Measurements from ENCODE around the gene AIF1L. TPM values are rescaled to one million over a fixed set of nuclear protein-coding genes. Genes with fewer than 3 reads are reported as not detected.

AIF1L gene
- total RNA-seq, 3 donors from 2014 or later, result 12.5 to 33.8 (median 22.5) TPM

GRCh38 chr9:131117762-131118145 lies 21.4 kb downstream of the AIF1L start:
- Histone ChIP-seq H3K9me3 (no peaks in the 10 kb centered on the region), H3K27me3 (no peaks in the 10 kb centered on the region), H3K4me3 (no peak overlapping the region), H3K4me1 (no peaks in the 10 kb centered on the region), H3K27ac (peak overlapping the region in 1 of 2 donors; percentile 52), H3K36me3 (no peaks in the 10 kb centered on the region)
- no peak for TF ChIP-seq POLR2A (IDR thresholded peaks at IDR 0.05)
- TF ChIP-seq CTCF (IDR thresholded peaks at IDR 0.05), result no peak
- no peak for TF ChIP-seq POLR2AphosphoS5 (IDR thresholded peaks at IDR 0.05)
- no peak for DNase-seq (ENCODE audit: low spot score in 2 of 2)
- intact Hi-C loops (cut with DNase I; ENCODE audit: low total_unique reads), result no loop called here

GRCh38 chr9:131119600-131119999 lies 23.3 kb downstream of the AIF1L start:
- H3K9me3 ChIP-seq, result no peaks in the 10 kb centered on the region
- intact Hi-C loops (cut with DNase I; ENCODE audit: low total_unique reads), result no loop called here
- TF ChIP-seq POLR2AphosphoS5 (IDR thresholded peaks at IDR 0.05), result no peak
- no peak for TF ChIP-seq CTCF (IDR thresholded peaks at IDR 0.05)
- no peak for TF ChIP-seq POLR2A (IDR thresholded peaks at IDR 0.05)
- H3K36me3 ChIP-seq, result no peaks in the 10 kb centered on the region
- peaks cover 0 to 3% of the 10 kb centered on the region in 2 donors for H3K4me1 ChIP-seq
- no peak overlapping the region for H3K4me3 ChIP-seq
- DNase-seq (ENCODE audit: low spot score in 2 of 2), result no peak
- no peak overlapping the region for H3K27ac ChIP-seq
- no peaks in the 10 kb centered on the region for H3K27me3 ChIP-seq

- intact Hi-C loops (cut with DNase I; ENCODE audit: low total_unique reads), result no loop called here
- DNase-seq (ENCODE audit: low spot score in 2 of 2), result peak in 1 of 2 donors; percentile 14
- Histone ChIP-seq H3K4me3 (no peak overlapping the region), H3K36me3 (no peaks in the 10 kb centered on the region), H3K27me3 (no peaks in the 10 kb centered on the region), H3K4me1 (peaks cover 0 to 3% of the 10 kb centered on the region in 2 donors), H3K27ac (no peak overlapping the region), H3K9me3 (no peaks in the 10 kb centered on the region)
- TF ChIP-seq CTCF (IDR thresholded peaks at IDR 0.05) (no peak), POLR2A (IDR thresholded peaks at IDR 0.05) (no peak), POLR2AphosphoS5 (IDR thresholded peaks at IDR 0.05) (no peak)
Measured at GRCh38 chr9:131120620-131121228, 24.4 kb downstream of the AIF1L start.

- H3K36me3 ChIP-seq, result no peaks in the 10 kb centered on the region
- no peak overlapping the region for H3K4me3 ChIP-seq
- DNase-seq (ENCODE audit: low spot score in 2 of 2), result no peak
- TF ChIP-seq POLR2AphosphoS5 (IDR thresholded peaks at IDR 0.05), result no peak
- TF ChIP-seq POLR2A (IDR thresholded peaks at IDR 0.05), result no peak
- TF ChIP-seq CTCF (IDR thresholded peaks at IDR 0.05), result no peak
- peaks cover 3% of the 10 kb centered on the region in 2 donors for H3K4me1 ChIP-seq
- intact Hi-C loops (cut with DNase I; ENCODE audit: low total_unique reads), result no loop called here
- no peaks in the 10 kb centered on the region for H3K27me3 ChIP-seq
- no peaks in the 10 kb centered on the region for H3K9me3 ChIP-seq
- no peak overlapping the region for H3K27ac ChIP-seq
Measured at GRCh38 chr9:131121346-131121745, 25.0 kb downstream of the AIF1L start.

- no peak for TF ChIP-seq POLR2A (IDR thresholded peaks at IDR 0.05)
- TF ChIP-seq CTCF (IDR thresholded peaks at IDR 0.05), result no peak
- peak in 1 of 2 donors; percentile 13 for DNase-seq (ENCODE audit: low spot score in 2 of 2)
- no peak overlapping the region for H3K4me3 ChIP-seq
- H3K36me3 ChIP-seq, result no peaks in the 10 kb centered on the region
- no peaks in the 10 kb centered on the region for H3K9me3 ChIP-seq
- no peak overlapping the region for H3K27ac ChIP-seq
- H3K4me1 ChIP-seq, result peaks cover 3 to 11% of the 10 kb centered on the region in 2 donors
- no peaks in the 10 kb centered on the region for H3K27me3 ChIP-seq
- intact Hi-C loops (cut with DNase I; ENCODE audit: low total_unique reads), result no loop called here
Measured at GRCh38 chr9:131122158-131122557, 25.8 kb downstream of the AIF1L start.

Measured in breast epithelium (tissue), 4 donors.